ENCODE measurements around the gene PRMT9.

- no peak for TF ChIP-seq POLR2A (IDR thresholded peaks at IDR 0.05)
- TF ChIP-seq POLR2AphosphoS5 (IDR thresholded peaks at IDR 0.05), result no peak
- TF ChIP-seq CTCF (IDR thresholded peaks at IDR 0.05), result peak; percentile 84 to 93 (median 90)
- no peak for TF ChIP-seq EP300 (IDR thresholded peaks at IDR 0.05; ENCODE audit: low read depth)
Measured at GRCh38 chr4:147707892-147708672, 24.1 kb upstream of the PRMT9 start.
